Measurements from ENCODE around the gene SCPEP1.

GRCh38 chr17:56972111-56972730 is 5.7 kb upstream of the SCPEP1 start:
- TF ChIP-seq, protein P1, sequence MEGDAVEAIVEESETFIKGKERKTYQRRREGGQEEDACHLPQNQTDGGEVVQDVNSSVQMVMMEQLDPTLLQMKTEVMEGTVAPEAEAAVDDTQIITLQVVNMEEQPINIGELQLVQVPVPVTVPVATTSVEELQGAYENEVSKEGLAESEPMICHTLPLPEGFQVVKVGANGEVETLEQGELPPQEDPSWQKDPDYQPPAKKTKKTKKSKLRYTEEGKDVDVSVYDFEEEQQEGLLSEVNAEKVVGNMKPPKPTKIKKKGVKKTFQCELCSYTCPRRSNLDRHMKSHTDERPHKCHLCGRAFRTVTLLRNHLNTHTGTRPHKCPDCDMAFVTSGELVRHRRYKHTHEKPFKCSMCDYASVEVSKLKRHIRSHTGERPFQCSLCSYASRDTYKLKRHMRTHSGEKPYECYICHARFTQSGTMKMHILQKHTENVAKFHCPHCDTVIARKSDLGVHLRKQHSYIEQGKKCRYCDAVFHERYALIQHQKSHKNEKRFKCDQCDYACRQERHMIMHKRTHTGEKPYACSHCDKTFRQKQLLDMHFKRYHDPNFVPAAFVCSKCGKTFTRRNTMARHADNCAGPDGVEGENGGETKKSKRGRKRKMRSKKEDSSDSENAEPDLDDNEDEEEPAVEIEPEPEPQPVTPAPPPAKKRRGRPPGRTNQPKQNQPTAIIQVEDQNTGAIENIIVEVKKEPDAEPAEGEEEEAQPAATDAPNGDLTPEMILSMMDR (IDR thresholded peaks at IDR 0.05) = no peak
- TF ChIP-seq ZFX (IDR thresholded peaks at IDR 0.05; ENCODE audit: borderline replicate concordance) = no peak

Data from 22Rv1 (cell line).